ENCODE measurements around the gene HOXD11. TPM values are rescaled to one million over a fixed set of nuclear protein-coding genes. Genes with fewer than 3 reads are reported as not detected.

HOXD11 gene
- total and polyA plus RNA-seq, 2 donors (not counting 1 experiment from before 2014, with no cell fraction given) = not detected

GRCh38 chr2:176152350-176153181 lies 45.5 kb downstream of the HOXD11 start:
- intact Hi-C loops (cut with micrococcal nuclease) = no loop called here
- no peak for TF ChIP-seq EZH2 (IDR thresholded peaks at IDR 0.05; ENCODE audit: borderline replicate concordance, insufficient read depth, low read depth, low read length, poor library complexity, severe bottlenecking)
- Histone ChIP-seq H3K36me3 (replicated peaks in 1 of 2; ENCODE audit: control extremely low read depth in 1 of 2, control insufficient read depth in 1 of 2, extremely low read depth in 1 of 2, insufficient read depth in 2 of 2, low read length in 1 of 2) (no peaks in the 10 kb centered on the region), H4K20me1 (ENCODE audit: control insufficient read depth, insufficient read depth, low read length, poor library complexity, severe bottlenecking) (no peaks in the 10 kb centered on the region), H2AFZ (ENCODE audit: insufficient read depth, low read depth, low read length, poor library complexity, severe bottlenecking) (no peak overlapping the region), H3K79me2 (ENCODE audit: control insufficient read depth, insufficient read depth, low read length) (no peaks in the 10 kb centered on the region), H3K27me3 (replicated peaks in 1 of 4; ENCODE audit: control extremely low read depth in 1 of 4, control insufficient read depth in 3 of 4, insufficient read depth in 4 of 4, low read length in 3 of 4) (peaks cover 0 to 86% (median 53%) of the 10 kb centered on the region in 4 experiments), H3K9ac (ENCODE audit: low read length) (no peak overlapping the region), H3K4me2 (replicated peaks; ENCODE audit: low read depth, low read length, poor library complexity, severe bottlenecking) (no peak overlapping the region), H3K4me1 (ENCODE audit: control insufficient read depth in 2 of 2, insufficient read depth in 2 of 2, low read length in 2 of 2) (peaks cover 3 to 12% of the 10 kb centered on the region in 2 donors), H3K27ac (ENCODE audit: low read length in 2 of 2) (no peak overlapping the region), H3K4me3 (ENCODE audit: control extremely low read depth in 1 of 5, extremely low read depth in 1 of 5, insufficient read depth in 1 of 5, low read depth in 2 of 5, low read length in 4 of 5) (no peak overlapping the region), H3K9me3 (ENCODE audit: control extremely low read depth in 1 of 3, control insufficient read depth in 2 of 3, insufficient read depth in 1 of 3, low read length in 2 of 3) (peaks cover 0 to 26% (median 0%) of the 10 kb centered on the region in 3 donors)
- Mint-ChIP-seq H3K27ac (no peak overlapping the region), H3K9me3 (ENCODE audit: insufficient read depth) (peaks cover 2% of the 10 kb centered on the region), H3K4me3 (no peak overlapping the region), H3K4me1 (peaks cover 3% of the 10 kb centered on the region), H3K27me3 (peaks cover 82% of the 10 kb centered on the region)
- CTCF ChIA-PET = no interaction called here
- POLR2A ChIA-PET = no interaction called here
- 18% methylated on average over 43 of the region's 48 CpGs for WGBS (ENCODE audit: insufficient coverage)
- ATAC-seq (ENCODE audit: low read depth) (no peak), DNase-seq (peak; percentile 6)

- H3K9me3 ChIP-seq (ENCODE audit: control extremely low read depth in 1 of 3, control insufficient read depth in 2 of 3, insufficient read depth in 1 of 3, low read length in 2 of 3) = peaks cover 0 to 36% (median 0%) of the 10 kb centered on the region in 3 donors
- ATAC-seq (ENCODE audit: low read depth) (no peak), DNase-seq (no peak)
- H3K9ac ChIP-seq (ENCODE audit: low read length) = no peak overlapping the region
- no peak for TF ChIP-seq CTCF (IDR thresholded peaks at IDR 0.05)
- TF ChIP-seq EZH2 (IDR thresholded peaks at IDR 0.05; ENCODE audit: borderline replicate concordance, insufficient read depth, low read depth, low read length, poor library complexity, severe bottlenecking) = no peak
- H3K4me1 ChIP-seq (ENCODE audit: control insufficient read depth in 2 of 2, insufficient read depth in 2 of 2, low read length in 2 of 2) = peaks cover 8 to 14% of the 10 kb centered on the region in 2 donors
- no peak overlapping the region for H3K27ac ChIP-seq (ENCODE audit: low read length in 2 of 2)
- H3K27me3 ChIP-seq (replicated peaks in 1 of 4; ENCODE audit: control extremely low read depth in 1 of 4, control insufficient read depth in 3 of 4, insufficient read depth in 4 of 4, low read length in 3 of 4) = peaks cover 0 to 83% (median 47%) of the 10 kb centered on the region in 4 experiments
- H3K4me3 ChIP-seq (ENCODE audit: control extremely low read depth in 1 of 5, extremely low read depth in 1 of 5, insufficient read depth in 1 of 5, low read depth in 2 of 5, low read length in 4 of 5) = no peak overlapping the region
- Mint-ChIP-seq H3K27me3 (peaks cover 69% of the 10 kb centered on the region), H3K4me1 (peaks cover 3% of the 10 kb centered on the region), H3K4me3 (no peak overlapping the region), H3K9me3 (ENCODE audit: insufficient read depth) (peaks cover 2% of the 10 kb centered on the region), H3K27ac (no peak overlapping the region)
- H3K36me3 ChIP-seq (replicated peaks in 1 of 2; ENCODE audit: control extremely low read depth in 1 of 2, control insufficient read depth in 1 of 2, extremely low read depth in 1 of 2, insufficient read depth in 2 of 2, low read length in 1 of 2) = no peaks in the 10 kb centered on the region
- H3K4me2 ChIP-seq (replicated peaks; ENCODE audit: low read depth, low read length, poor library complexity, severe bottlenecking) = no peak overlapping the region
- H2AFZ ChIP-seq (ENCODE audit: insufficient read depth, low read depth, low read length, poor library complexity, severe bottlenecking) = no peak overlapping the region
- no peaks in the 10 kb centered on the region for H4K20me1 ChIP-seq (ENCODE audit: control insufficient read depth, insufficient read depth, low read length, poor library complexity, severe bottlenecking)
- POLR2A ChIA-PET = no interaction called here
- H3K79me2 ChIP-seq (ENCODE audit: control insufficient read depth, insufficient read depth, low read length) = no peaks in the 10 kb centered on the region
- WGBS (ENCODE audit: insufficient coverage) = 39% methylated on average over 9 of the region's 11 CpGs
- intact Hi-C loops (cut with micrococcal nuclease) = no loop called here
- CTCF ChIA-PET = interaction anchor here (1.3 to 2.0 kb wide), 2 partner anchors 34 to 400 kb away, joined by 3 to 5 read pairs; no protein-coding TSS in a partner anchor
These were observed 47.6 kb downstream of the HOXD11 start for GRCh38 chr2:176154576-176155252.

Measured in B cell (primary cell).